Thoracic aorta (tissue), 2 donors: ENCODE results near the gene OR7D2. TPM values are rescaled to one million over a fixed set of nuclear protein-coding genes. Genes with fewer than 3 reads are reported as not detected.

Experiments
- ATAC-seq: fragments of 150-250 bp; one replicate; pipeline ENCODE4 v1.8.0; 2017; ENCODE audit warnings: low read depth; ENCODE audit not compliant: insufficient number of reproducible peaks, low FRiP score
- DNase-seq: peaks from one replicate; pipeline ENCODE4 v3.0.0-alpha.2; 2020; ENCODE audit warnings: low spot score
- H3K27ac ChIP-seq, 2 donors: fragments of 200-600 bp; sonication (generic); 1 replicate in 1 of 2; 2 replicates in 1 of 2; pipeline ENCODE4 v1.5.1; 2016; ENCODE audit warnings: mild to moderate bottlenecking in 2 of 2, moderate library complexity in 2 of 2
- H3K27me3 ChIP-seq: fragments of 200-600 bp; sonication (generic); replicated peaks from 2 replicates; pipeline ENCODE4 v1.6.0; 2016; ENCODE audit warnings: mild to moderate bottlenecking; ENCODE audit not compliant: insufficient read depth
- H3K36me3 ChIP-seq: fragments of 200-600 bp; sonication (generic); one replicate; pipeline ENCODE4 v1.5.1; 2016
- H3K4me1 ChIP-seq, 2 donors: fragments of 200-600 bp; sonication (generic); 1 replicate in 1 of 2; 2 replicates in 1 of 2; pipeline versions ENCODE4 v1.5.1 to v1.6.0; 2016; ENCODE audit warnings: low read depth in 2 of 2, mild to moderate bottlenecking in 1 of 2; ENCODE audit not compliant: control insufficient read depth in 1 of 2
- H3K4me3 ChIP-seq: fragments of 200-600 bp; sonication (generic); 2 replicates; pipeline ENCODE4 v1.5.1; 2016; ENCODE audit warnings: mild to moderate bottlenecking
- H3K9me3 ChIP-seq: fragments of 200-600 bp; sonication (generic); 2 replicates; pipeline ENCODE4 v1.5.1; 2016
- total RNA-seq, 2 donors: library from RNA; depleted of rRNA; stranded (reverse); fragments of >200 nt; gene quantifications; one replicate each; pipeline versions ENCODE4 v1.1.0 to v1.2.3, GENCODE V29; 2016
- TF ChIP-seq, protein P1 (sequence below): fragments of 200-600 bp; sonication (generic); IDR thresholded peaks from one replicate; pipeline ENCODE4 v1.5.1; 2019; ENCODE audit warnings: antibody characterized with exemption

OR7D2 gene
- total RNA-seq, 2 donors from 2014 or later: not detected

DNA sequence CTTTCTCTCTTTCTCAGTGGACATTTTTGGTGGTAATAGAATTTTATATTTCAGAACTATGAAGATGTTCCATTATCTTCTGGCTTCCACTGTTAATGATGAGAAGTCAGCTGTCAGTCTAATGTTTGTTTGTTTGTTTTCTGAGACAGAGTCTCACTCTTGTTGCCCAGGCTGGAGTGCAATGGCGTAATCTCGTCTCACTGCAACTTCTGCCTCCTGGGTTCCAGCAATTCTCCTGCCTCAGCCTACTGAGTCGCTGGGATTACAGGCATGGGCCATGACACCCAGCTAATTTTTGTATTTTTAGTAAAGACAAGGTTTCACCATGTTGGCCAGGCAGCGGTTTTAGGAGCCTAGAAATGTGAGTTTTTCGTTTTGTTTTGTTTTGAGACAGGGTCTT lies 33.9 kb upstream of the OR7D2 start:
- Histone ChIP-seq H3K36me3 (peaks cover 8% of the 10 kb centered on the region), H3K4me3 (no peak overlapping the region), H3K4me1 (peaks cover 14 to 20% of the 10 kb centered on the region in 2 donors), H3K27ac (no peak overlapping the region), H3K9me3 (peaks cover 11% of the 10 kb centered on the region), H3K27me3 (no peaks in the 10 kb centered on the region)
- TF ChIP-seq, protein P1, sequence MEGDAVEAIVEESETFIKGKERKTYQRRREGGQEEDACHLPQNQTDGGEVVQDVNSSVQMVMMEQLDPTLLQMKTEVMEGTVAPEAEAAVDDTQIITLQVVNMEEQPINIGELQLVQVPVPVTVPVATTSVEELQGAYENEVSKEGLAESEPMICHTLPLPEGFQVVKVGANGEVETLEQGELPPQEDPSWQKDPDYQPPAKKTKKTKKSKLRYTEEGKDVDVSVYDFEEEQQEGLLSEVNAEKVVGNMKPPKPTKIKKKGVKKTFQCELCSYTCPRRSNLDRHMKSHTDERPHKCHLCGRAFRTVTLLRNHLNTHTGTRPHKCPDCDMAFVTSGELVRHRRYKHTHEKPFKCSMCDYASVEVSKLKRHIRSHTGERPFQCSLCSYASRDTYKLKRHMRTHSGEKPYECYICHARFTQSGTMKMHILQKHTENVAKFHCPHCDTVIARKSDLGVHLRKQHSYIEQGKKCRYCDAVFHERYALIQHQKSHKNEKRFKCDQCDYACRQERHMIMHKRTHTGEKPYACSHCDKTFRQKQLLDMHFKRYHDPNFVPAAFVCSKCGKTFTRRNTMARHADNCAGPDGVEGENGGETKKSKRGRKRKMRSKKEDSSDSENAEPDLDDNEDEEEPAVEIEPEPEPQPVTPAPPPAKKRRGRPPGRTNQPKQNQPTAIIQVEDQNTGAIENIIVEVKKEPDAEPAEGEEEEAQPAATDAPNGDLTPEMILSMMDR: no peak
- ATAC-seq (no peak), DNase-seq (no peak)

DNA sequence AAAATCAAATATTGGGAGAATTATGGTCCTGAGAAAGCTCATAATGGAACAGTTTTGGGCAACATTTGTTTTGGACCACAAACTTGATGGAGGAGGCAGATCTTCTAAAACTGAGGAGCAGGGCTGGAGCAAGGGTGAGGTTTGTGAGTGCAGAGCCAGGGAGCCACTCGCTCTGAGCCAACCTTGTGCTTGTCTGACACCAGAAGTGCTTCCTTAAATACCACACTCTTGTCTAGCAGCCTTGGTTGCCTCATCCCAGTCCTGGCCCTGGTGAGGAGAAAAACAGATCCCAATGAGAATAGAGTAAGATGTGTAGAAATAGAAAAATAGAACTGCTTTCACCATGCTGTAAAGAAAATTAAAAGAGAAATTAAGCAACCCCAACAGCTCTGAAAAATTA lies 31.9 kb upstream of the OR7D2 start:
- DNase-seq (no peak), ATAC-seq (no peak)
- Histone ChIP-seq H3K9me3 (peaks cover 16% of the 10 kb centered on the region), H3K27me3 (no peaks in the 10 kb centered on the region), H3K4me3 (no peak overlapping the region), H3K27ac (no peak overlapping the region), H3K36me3 (peaks cover 8% of the 10 kb centered on the region), H3K4me1 (peaks cover 4 to 9% of the 10 kb centered on the region in 2 donors)
- TF ChIP-seq, protein P1: no peak

DNA sequence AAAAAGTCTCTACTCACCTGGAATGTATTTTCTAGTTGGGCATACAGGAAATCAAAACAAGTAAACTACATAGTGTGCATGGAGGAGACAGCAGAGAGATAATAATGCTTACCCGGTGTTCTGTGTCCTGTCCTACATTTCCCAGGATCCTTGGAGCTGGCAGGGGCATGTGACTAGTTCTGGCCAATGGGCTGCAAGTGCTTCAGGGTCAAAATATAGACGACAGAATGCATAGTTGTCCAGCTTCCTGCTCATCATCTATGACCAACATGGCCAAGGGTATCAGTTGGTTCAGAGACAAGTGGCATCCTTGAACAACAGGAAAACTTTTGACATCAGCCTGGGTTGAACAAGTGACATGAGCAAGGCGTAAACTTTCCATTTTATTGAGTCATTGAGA lies 30.1 kb upstream of the OR7D2 start:
- peaks cover 29% of the 10 kb centered on the region for H3K9me3 ChIP-seq
- peaks cover 17% of the 10 kb centered on the region for H3K36me3 ChIP-seq
- H3K27ac ChIP-seq: no peak overlapping the region
- DNase-seq (no peak), ATAC-seq (no peak)
- no peaks in the 10 kb centered on the region for H3K27me3 ChIP-seq
- no peak overlapping the region for H3K4me3 ChIP-seq
- no peaks in the 10 kb centered on the region for H3K4me1 ChIP-seq
- TF ChIP-seq, protein P1: no peak

DNA sequence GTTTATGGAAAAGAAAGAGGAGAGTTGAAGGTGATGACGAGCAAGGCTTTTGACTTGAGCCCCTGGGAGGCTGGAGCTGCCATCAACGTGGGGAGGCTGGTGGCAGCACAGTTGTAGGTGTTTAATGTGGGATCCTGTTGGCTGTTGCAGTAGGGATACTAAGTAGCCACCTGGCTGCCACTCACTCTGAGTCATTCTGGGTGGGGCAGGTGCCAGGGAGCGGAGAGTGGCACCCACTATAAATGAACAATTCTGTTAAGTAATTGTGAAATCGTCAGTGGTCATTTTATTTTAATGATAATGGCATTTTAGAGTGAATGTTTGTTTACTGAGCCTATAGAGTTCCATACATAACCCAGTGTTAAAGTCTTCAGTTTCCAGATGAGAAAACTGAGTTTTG lies 28.8 kb upstream of the OR7D2 start:
- no peak overlapping the region for H3K4me3 ChIP-seq
- no peak overlapping the region for H3K27ac ChIP-seq
- TF ChIP-seq, protein P1: no peak
- peaks cover 20% of the 10 kb centered on the region for H3K36me3 ChIP-seq
- H3K27me3 ChIP-seq: no peaks in the 10 kb centered on the region
- DNase-seq: no peak
- H3K4me1 ChIP-seq: no peaks in the 10 kb centered on the region
- H3K9me3 ChIP-seq: peaks cover 33% of the 10 kb centered on the region
- no peak for ATAC-seq

DNA sequence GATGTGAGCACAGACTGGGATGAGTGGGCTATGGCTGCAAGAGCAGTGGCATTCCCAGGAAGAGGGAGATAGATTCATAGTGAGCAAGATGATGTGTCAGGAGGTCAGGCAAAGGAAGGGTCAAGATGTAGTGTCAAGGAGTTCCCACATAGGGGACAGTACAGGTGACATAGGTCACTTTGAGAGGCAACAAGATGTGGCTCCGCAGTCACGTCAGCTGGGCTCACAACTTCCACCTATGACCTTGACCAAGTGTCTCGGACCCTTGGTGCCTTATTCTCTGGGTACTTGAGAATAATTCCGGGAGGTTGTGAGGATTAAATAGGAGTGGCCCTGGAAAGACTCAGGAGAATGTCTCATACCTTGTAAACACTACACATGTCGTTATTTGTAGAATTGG lies 28.1 kb upstream of the OR7D2 start:
- DNase-seq: no peak
- H3K36me3 ChIP-seq: peaks cover 25% of the 10 kb centered on the region

More for the DNA sequence above, 28.1 kb upstream of the OR7D2 start:
- no peak overlapping the region for H3K27ac ChIP-seq
- TF ChIP-seq, protein P1: no peak
- no peaks in the 10 kb centered on the region for H3K4me1 ChIP-seq
- H3K9me3 ChIP-seq: peaks cover 33% of the 10 kb centered on the region
- H3K4me3 ChIP-seq: no peak overlapping the region
- no peaks in the 10 kb centered on the region for H3K27me3 ChIP-seq
- no peak for ATAC-seq
